Measurements from ENCODE around the gene CREG2. TPM values are rescaled to one million over a fixed set of nuclear protein-coding genes. Genes with fewer than 3 reads are reported as not detected.

CREG2 gene
- total RNA-seq, 4 donors from 2014 or later: under 0.01 to 0.16 TPM; not detected in 2

- H3K4me1 ChIP-seq: peaks cover 0 to 3% (median 0%) of the 10 kb centered on the region in 4 donors
- DNase-seq: no peak
- H3K36me3 ChIP-seq: no peaks in the 10 kb centered on the region
- no peak overlapping the region for H3K27ac ChIP-seq
- no peak overlapping the region for H3K4me3 ChIP-seq
- 69 to 83% methylated on average over 1 to 16 of the region's 18 CpGs for WGBS, 2 donors (ENCODE audit: low coverage in 1 of 2)
- no peaks in the 10 kb centered on the region for H3K9me3 ChIP-seq
- intact Hi-C loops (cut with DNase I; ENCODE audit: low total_unique reads): no loop called here
- TF ChIP-seq EP300 (IDR thresholded peaks at IDR 0.05; ENCODE audit: low read depth) (no peak), POLR2AphosphoS5 (IDR thresholded peaks at IDR 0.05) (no peak), CTCF (IDR thresholded peaks at IDR 0.05) (no peak), POLR2A (IDR thresholded peaks at IDR 0.05) (no peak)
- H3K27me3 ChIP-seq: no peaks in the 10 kb centered on the region
- in situ Hi-C loops (cut with MboI; ENCODE audit: low pct_ligation_motif_present in 1 of 4, low pct_unique_long_range_greater_than_20kb in 1 of 4, low sequenced_read_pairs in 3 of 4): loop anchor here in 1 of 4 donors (25.0 kb wide), 1 partner anchor 437 kb away; no protein-coding TSS in a partner anchor
Observed at GRCh38 chr2:101400506-101401325, 13.4 kb upstream of the CREG2 start.

GRCh38 chr2:101400048-101400447 is 12.7 kb upstream of the CREG2 start:
- H3K4me3 ChIP-seq: no peak overlapping the region
- WGBS, 2 donors (ENCODE audit: low coverage in 1 of 2): 59 to 100% methylated on average over 2 to 8 of the region's 8 CpGs
- no peaks in the 10 kb centered on the region for H3K36me3 ChIP-seq
- intact Hi-C loops (cut with DNase I; ENCODE audit: low total_unique reads) (no loop called here), in situ Hi-C loops (cut with MboI; ENCODE audit: low pct_ligation_motif_present in 1 of 4, low pct_unique_long_range_greater_than_20kb in 1 of 4, low sequenced_read_pairs in 3 of 4) (loop anchor here in 1 of 4 donors (25.0 kb wide), 1 partner anchor 437 kb away; no protein-coding TSS in a partner anchor)
- peaks cover 0 to 3% (median 0%) of the 10 kb centered on the region in 4 donors for H3K4me1 ChIP-seq
- no peaks in the 10 kb centered on the region for H3K9me3 ChIP-seq
- TF ChIP-seq POLR2A (IDR thresholded peaks at IDR 0.05): no peak
- no peak for TF ChIP-seq POLR2AphosphoS5 (IDR thresholded peaks at IDR 0.05)
- TF ChIP-seq EP300 (IDR thresholded peaks at IDR 0.05; ENCODE audit: low read depth): no peak
- no peak for TF ChIP-seq CTCF (IDR thresholded peaks at IDR 0.05)
- H3K27ac ChIP-seq: no peak overlapping the region
- no peaks in the 10 kb centered on the region for H3K27me3 ChIP-seq
- DNase-seq: no peak

GRCh38 chr2:101399021-101399799 is 11.9 kb upstream of the CREG2 start:
- intact Hi-C loops (cut with DNase I; ENCODE audit: low total_unique reads) (no loop called here), in situ Hi-C loops (cut with MboI; ENCODE audit: low pct_ligation_motif_present in 1 of 4, low pct_unique_long_range_greater_than_20kb in 1 of 4, low sequenced_read_pairs in 3 of 4) (no loop called here)
- Histone ChIP-seq H3K4me1 (peaks cover 0 to 3% (median 0%) of the 10 kb centered on the region in 4 donors), H3K36me3 (no peaks in the 10 kb centered on the region), H3K27me3 (no peaks in the 10 kb centered on the region), H3K27ac (no peak overlapping the region), H3K4me3 (no peak overlapping the region), H3K9me3 (no peaks in the 10 kb centered on the region)
- WGBS, 2 donors (ENCODE audit: low coverage in 1 of 2): 82 to 88% methylated on average over 10 to 11 of the region's 11 CpGs
- DNase-seq: no peak
- TF ChIP-seq POLR2AphosphoS5 (IDR thresholded peaks at IDR 0.05): no peak
- no peak for TF ChIP-seq EP300 (IDR thresholded peaks at IDR 0.05; ENCODE audit: low read depth)
- TF ChIP-seq CTCF (IDR thresholded peaks at IDR 0.05): no peak
- no peak for TF ChIP-seq POLR2A (IDR thresholded peaks at IDR 0.05)

Data from transverse colon (tissue), 4 donors.